Large intestine (tissue), 3 donors: ENCODE data around the gene MBTPS1. TPM values are rescaled to one million over a fixed set of nuclear protein-coding genes. Genes with fewer than 3 reads are reported as not detected.
A peak's percentile ranks its signal among the peaks of the same experiment; 100 is the strongest.

Experiments used
- DNase-seq, 2 donors: peaks; one replicate each; pipeline versions ENCODE4 v3.0.0 to v3.0.0-alpha.2; 2013
- H3K27ac ChIP-seq: one replicate; pipeline ENCODE4 v1.5.1; 2013; ENCODE audit warnings: low read length
- H3K27me3 ChIP-seq: 2 replicates; pipeline ENCODE4 v1.6.1; 2013; ENCODE audit warnings: low read length; ENCODE audit not compliant: control insufficient read depth, insufficient read depth
- H3K36me3 ChIP-seq: 2 replicates; pipeline ENCODE4 v1.6.1; 2013; ENCODE audit warnings: low read length; ENCODE audit not compliant: control insufficient read depth, insufficient read depth
- H3K4me1 ChIP-seq: one replicate; pipeline ENCODE4 v1.6.1; 2013; ENCODE audit warnings: low read length; ENCODE audit not compliant: control insufficient read depth, insufficient read depth
- H3K4me3 ChIP-seq: one replicate; pipeline ENCODE4 v1.5.1; 2013; ENCODE audit warnings: low read length
- H3K9me3 ChIP-seq: one replicate; pipeline ENCODE4 v1.6.1; 2013; ENCODE audit warnings: mild to moderate bottlenecking, low read depth, low read length, moderate library complexity; ENCODE audit not compliant: control insufficient read depth
- WGBS: methylation state at CpG from one replicate; pipeline ENCODE4 v1.1.5; 2013; ENCODE audit warnings: low lambda C conversion rate; ENCODE audit not compliant: insufficient coverage; 5-methylcytosine and 5-hydroxymethylcytosine counted together
- polyA plus RNA-seq: library from polyadenylated mRNA; unstranded; fragments of 120-200 nt; gene quantifications from one replicate; pipeline ENCODE4 v1.2.1, GENCODE V29; 2013

MBTPS1 gene
- polyA plus RNA-seq, 1 donor = 67.7 TPM

DNA sequence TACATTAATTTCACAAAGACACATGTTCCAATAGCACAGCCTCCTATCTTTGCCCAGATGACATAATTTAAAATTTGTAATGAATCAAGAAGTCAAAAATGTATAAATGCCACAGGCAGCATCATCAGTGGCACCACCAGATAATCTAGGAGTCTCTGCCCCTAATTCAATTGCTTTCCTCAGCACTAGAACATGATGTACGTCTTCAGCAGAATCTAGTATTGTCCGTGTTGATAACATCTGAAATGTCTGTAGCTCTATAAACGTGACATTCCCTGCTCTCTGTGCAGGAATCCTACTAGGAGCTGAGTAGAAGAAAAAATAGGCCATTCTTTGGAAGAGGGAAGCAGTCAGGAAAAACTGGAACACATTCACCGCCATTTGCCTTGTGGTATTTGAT lies 52.8 kb downstream of the MBTPS1 start:
- no peaks in the 10 kb centered on the region for H3K27me3 ChIP-seq
- no peaks in the 10 kb centered on the region for H3K4me1 ChIP-seq
- no peak overlapping the region for H3K4me3 ChIP-seq
- H3K9me3 ChIP-seq = no peaks in the 10 kb centered on the region
- no peak overlapping the region for H3K27ac ChIP-seq
- 100% methylated on average over 1 of the region's 4 CpGs for WGBS
- H3K36me3 ChIP-seq = peaks cover 71% of the 10 kb centered on the region
- DNase-seq = no peak

- no peaks in the 10 kb centered on the region for H3K4me1 ChIP-seq
- H3K27me3 ChIP-seq = no peaks in the 10 kb centered on the region
- H3K4me3 ChIP-seq = no peak overlapping the region
- 100% methylated on average over 1 of the region's 25 CpGs for WGBS
- DNase-seq = peak; percentile 44 to 52
- peaks cover 71% of the 10 kb centered on the region for H3K36me3 ChIP-seq
- no peak overlapping the region for H3K27ac ChIP-seq
- no peaks in the 10 kb centered on the region for H3K9me3 ChIP-seq
These were observed 53.8 kb downstream of the MBTPS1 start for GRCh38 chr16:84062734-84063640.

GRCh38 chr16:84061236-84061819 lies 55.4 kb downstream of the MBTPS1 start:
- H3K4me3 ChIP-seq = no peak overlapping the region
- H3K36me3 ChIP-seq = peaks cover 72% of the 10 kb centered on the region
- H3K9me3 ChIP-seq = no peaks in the 10 kb centered on the region
- H3K27me3 ChIP-seq = no peaks in the 10 kb centered on the region
- H3K27ac ChIP-seq = no peak overlapping the region
- DNase-seq = no peak
- no peaks in the 10 kb centered on the region for H3K4me1 ChIP-seq
- no CpG with 5 or more reads among the region's 7 CpGs for WGBS

GRCh38 chr16:84059946-84060901 lies 56.5 kb downstream of the MBTPS1 start:
- no peaks in the 10 kb centered on the region for H3K4me1 ChIP-seq
- no peaks in the 10 kb centered on the region for H3K27me3 ChIP-seq
- H3K9me3 ChIP-seq = no peaks in the 10 kb centered on the region
- WGBS = no CpG with 5 or more reads among the region's 28 CpGs
- peaks cover 77% of the 10 kb centered on the region for H3K36me3 ChIP-seq
- H3K27ac ChIP-seq = no peak overlapping the region
- DNase-seq = no peak
- no peak overlapping the region for H3K4me3 ChIP-seq

DNA sequence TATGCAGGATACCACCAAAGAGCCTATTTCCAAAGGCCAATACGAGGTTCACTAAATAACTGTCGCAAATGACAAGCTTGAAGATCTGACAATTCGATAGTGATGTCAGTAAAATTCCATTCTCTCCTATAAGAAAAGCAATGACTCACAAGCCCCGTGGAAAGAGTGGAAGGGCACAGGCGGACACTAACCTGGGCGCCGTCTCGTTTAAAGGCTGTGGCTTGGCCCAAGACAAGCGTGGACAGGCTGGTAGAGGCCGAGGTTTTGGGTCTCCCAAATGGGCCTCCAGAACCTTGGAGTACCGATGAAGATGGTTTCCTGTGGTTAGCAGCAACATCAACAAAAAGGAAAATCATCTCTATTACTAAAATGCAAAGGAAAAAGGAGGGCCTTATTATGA lies 57.6 kb downstream of the MBTPS1 start:
- WGBS = 92% methylated on average over 2 of the region's 11 CpGs
- Histone ChIP-seq H3K4me1 (no peaks in the 10 kb centered on the region), H3K9me3 (no peaks in the 10 kb centered on the region), H3K27ac (no peak overlapping the region), H3K4me3 (no peak overlapping the region), H3K27me3 (no peaks in the 10 kb centered on the region), H3K36me3 (peaks cover 88% of the 10 kb centered on the region)
- DNase-seq = no peak

- Histone ChIP-seq H3K9me3 (no peaks in the 10 kb centered on the region), H3K4me3 (no peak overlapping the region), H3K27me3 (no peaks in the 10 kb centered on the region), H3K36me3 (peaks cover 93% of the 10 kb centered on the region), H3K27ac (no peak overlapping the region), H3K4me1 (no peaks in the 10 kb centered on the region)
- DNase-seq = no peak
- no CpG with 5 or more reads among the region's 11 CpGs for WGBS
These were observed 58.1 kb downstream of the MBTPS1 start for GRCh38 chr16:84058664-84059063.

GRCh38 chr16:84058211-84058610 lies 58.5 kb downstream of the MBTPS1 start:
- Histone ChIP-seq H3K4me3 (no peak overlapping the region), H3K36me3 (peaks cover 96% of the 10 kb centered on the region), H3K27ac (no peak overlapping the region), H3K27me3 (no peaks in the 10 kb centered on the region), H3K4me1 (no peaks in the 10 kb centered on the region), H3K9me3 (no peaks in the 10 kb centered on the region)
- no peak for DNase-seq
- no CpG with 5 or more reads among the region's 15 CpGs for WGBS

- no peak for DNase-seq
- Histone ChIP-seq H3K36me3 (peaks cover 98% of the 10 kb centered on the region), H3K27me3 (no peaks in the 10 kb centered on the region), H3K4me3 (no peak overlapping the region), H3K9me3 (no peaks in the 10 kb centered on the region), H3K4me1 (no peaks in the 10 kb centered on the region), H3K27ac (no peak overlapping the region)
- WGBS = no CpG with 5 or more reads among the region's 7 CpGs
These were observed 59.8 kb downstream of the MBTPS1 start for GRCh38 chr16:84056933-84057332.

DNA sequence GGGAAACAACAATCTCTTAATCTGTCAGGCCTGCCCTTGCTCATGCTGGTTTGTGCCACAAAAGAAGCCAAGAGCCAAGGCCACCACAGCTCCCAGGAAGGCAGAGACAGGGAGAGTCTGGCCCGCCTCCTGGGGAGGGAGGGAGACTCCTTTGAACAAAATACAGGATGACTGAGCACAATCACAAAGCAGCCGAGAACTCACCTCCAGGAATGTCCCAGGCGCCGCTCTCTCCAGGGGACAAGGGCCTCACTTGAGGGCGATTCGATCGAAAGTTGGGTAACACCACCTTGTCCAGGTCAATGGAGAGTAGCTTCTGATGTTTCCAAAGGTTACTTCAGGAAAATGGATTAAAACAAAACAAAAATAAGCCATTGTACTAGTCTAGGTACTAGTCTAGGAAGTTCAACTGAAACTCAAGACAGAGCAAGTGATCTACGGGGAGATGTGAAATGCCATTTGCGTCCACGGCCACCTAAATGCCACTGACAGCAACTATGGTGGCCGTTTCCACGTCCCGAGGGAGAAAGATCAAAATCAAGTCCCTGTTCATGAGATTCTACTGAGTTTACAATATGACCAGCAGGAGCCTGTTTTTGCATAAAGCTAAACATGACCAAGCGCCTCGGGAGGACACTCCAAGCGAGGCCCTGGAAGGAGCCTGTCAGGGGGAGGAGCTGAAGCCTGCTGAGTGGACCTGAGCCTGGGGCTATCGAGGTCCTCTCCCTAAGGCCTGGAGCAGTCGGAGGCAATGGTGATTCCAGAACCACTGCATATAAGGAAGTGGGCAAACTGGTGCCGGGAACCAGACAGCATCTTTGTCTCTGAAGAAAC lies 60.7 kb downstream of the MBTPS1 start:
- DNase-seq = no peak
- Histone ChIP-seq H3K4me3 (no peak overlapping the region), H3K4me1 (no peaks in the 10 kb centered on the region), H3K27me3 (no peaks in the 10 kb centered on the region), H3K36me3 (peaks cover 91% of the 10 kb centered on the region), H3K9me3 (no peaks in the 10 kb centered on the region), H3K27ac (no peak overlapping the region)
- 80% methylated on average over 1 of the region's 19 CpGs for WGBS
